GM19043 (cell line): Measurements from ENCODE around the gene AGXT.

Source experiments
- ATAC-seq: cut with Tn5 transposase; IDR thresholded peaks from one replicate; pipeline ENCODE4 v1.9.1; 2021; ENCODE audit warnings: low read depth; ENCODE audit not compliant: unreplicated experiment

The AGXT gene

GRCh38 chr2:240896394-240896793 lies 27.8 kb downstream of the AGXT start:
- no peak for ATAC-seq

- no peak for ATAC-seq
Measured at GRCh38 chr2:240896871-240897692, 28.5 kb downstream of the AGXT start.

DNA sequence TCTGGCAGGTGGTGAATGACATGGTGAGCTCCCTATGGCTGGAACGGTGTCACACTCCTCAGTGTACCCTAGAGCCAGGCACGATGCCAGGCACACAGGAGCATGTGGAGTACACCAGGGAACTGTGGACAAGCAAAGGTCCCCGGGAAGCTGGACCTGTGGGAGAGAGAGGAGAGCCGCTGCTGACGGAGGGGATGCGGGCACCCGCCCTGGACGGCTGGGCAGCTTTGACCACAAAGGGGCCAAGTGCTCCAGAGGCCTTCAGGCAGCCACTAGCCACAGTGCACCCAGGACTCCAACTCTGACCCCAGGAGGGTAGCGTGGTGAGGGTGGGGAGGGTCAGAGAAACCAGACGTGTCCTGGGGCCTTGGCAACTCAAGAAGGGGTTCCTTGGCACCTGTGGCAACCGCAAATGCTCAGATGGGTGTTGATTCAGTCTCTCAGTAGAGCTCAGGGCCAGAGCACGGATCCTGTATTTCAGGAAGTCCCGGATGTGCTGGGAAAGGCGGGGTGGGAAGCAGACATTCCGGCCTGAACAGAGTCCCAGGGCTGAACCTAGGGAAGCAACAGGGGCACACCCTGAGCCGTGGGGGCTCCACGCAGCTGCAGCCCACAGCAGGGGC lies 29.6 kb downstream of the AGXT start:
- no peak for ATAC-seq

DNA sequence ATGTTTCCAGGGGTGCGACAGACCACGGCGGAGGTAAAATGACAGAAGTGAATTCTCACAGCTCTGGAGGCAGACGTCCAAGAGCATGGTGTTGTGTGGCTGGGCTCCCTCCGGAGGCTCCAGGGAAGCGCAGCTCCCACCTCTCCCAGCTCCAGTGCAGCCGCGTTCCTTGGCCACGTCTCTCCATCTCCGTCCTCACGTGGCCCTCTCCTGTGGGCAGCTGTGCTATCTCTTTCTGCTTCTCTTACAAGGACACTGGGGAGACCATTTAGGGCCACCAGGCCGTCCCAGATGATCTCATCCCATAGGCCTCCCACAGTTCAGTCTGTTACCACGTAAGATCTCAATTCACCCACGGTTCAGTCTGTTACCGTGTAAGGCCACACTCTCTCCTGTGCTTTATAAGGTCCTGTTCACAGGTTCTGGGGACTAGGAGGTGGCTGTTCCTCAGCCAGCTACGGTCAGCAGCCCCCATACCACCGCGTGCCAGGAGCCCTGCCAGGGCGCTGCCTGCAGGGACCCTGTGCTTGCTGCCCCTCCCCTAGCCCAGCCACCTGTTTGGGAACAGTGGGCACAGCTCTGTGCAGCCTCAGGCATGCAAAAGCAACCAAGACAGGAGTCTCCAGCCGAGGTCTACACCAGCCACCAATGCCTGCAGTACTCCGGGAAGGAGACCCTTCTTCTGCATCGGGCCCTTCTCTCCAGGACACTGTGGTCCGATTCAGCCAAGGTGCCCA lies 30.3 kb downstream of the AGXT start:
- ATAC-seq: no peak

DNA sequence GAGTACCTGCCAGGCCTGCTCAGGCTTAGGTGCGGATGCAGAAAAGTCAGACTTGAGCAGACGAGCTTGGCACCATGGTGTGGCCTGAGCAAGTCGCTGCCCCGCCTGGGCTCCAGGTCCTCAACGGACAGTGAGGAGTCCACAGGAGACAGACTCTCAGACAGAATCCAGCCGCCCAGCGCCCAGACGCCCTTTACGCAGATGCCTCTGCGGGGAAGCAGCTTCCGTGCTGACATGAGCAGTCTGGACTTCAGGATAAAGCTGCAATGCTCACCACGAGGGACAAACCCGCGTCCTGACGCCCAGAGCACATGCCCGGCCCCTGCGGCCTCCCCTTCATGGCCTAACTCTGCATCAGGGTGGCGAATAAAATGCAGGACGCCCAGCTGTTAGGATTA lies 30.8 kb downstream of the AGXT start:
- ATAC-seq: no peak

GRCh38 chr2:240900141-240900860 lies 31.7 kb downstream of the AGXT start:
- ATAC-seq: no peak

GRCh38 chr2:240901986-240902614 lies 33.5 kb downstream of the AGXT start:
- ATAC-seq: no peak

- no peak for ATAC-seq
Measured at GRCh38 chr2:240902615-240903041, 34.0 kb downstream of the AGXT start.

DNA sequence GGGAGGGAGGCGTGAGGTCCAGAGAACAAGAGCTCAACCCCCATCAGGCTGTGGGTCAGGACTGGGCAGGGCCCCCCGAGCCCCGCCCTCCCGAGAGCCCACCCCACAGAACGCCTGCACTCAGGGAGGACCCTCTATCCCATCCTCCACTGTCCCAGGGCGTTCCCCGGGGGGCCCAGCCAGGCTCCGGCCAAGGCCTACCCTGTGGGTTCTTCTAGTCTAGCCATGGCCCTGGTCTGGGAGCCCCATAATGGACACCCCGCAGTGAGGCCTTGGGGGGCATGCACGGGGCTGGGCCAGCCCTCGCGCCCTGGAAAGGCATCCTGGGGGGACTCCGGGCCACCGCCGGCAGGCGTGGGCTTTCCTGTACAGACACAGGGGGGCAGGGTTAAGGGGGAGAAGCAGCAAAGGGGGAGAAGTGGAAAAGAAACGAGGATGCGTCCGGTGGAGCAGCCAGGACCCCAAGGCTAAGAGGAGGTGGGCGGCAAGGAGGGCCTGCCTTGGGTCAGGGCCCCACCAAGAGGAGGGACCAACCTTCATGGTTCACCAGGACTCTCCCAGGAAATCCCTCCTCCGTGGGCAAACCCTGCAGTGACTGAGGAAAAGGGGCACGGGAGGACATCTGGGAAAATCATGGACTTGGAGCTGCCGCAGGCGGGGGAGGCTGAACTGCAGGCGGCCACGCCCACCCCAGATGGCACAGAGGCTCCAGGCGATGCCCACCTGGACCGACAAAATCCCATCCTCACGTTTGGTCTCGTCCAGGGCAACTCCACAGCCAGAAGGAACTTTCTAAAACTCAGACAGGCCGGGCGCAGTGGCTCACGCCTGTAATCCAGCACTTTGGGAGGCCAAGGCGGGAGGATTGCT lies 34.8 kb downstream of the AGXT start:
- no peak for ATAC-seq

GRCh38 chr2:240904216-240905175 lies 35.9 kb downstream of the AGXT start:
- ATAC-seq: no peak

GRCh38 chr2:240905176-240905781 lies 36.7 kb downstream of the AGXT start:
- no peak for ATAC-seq

DNA sequence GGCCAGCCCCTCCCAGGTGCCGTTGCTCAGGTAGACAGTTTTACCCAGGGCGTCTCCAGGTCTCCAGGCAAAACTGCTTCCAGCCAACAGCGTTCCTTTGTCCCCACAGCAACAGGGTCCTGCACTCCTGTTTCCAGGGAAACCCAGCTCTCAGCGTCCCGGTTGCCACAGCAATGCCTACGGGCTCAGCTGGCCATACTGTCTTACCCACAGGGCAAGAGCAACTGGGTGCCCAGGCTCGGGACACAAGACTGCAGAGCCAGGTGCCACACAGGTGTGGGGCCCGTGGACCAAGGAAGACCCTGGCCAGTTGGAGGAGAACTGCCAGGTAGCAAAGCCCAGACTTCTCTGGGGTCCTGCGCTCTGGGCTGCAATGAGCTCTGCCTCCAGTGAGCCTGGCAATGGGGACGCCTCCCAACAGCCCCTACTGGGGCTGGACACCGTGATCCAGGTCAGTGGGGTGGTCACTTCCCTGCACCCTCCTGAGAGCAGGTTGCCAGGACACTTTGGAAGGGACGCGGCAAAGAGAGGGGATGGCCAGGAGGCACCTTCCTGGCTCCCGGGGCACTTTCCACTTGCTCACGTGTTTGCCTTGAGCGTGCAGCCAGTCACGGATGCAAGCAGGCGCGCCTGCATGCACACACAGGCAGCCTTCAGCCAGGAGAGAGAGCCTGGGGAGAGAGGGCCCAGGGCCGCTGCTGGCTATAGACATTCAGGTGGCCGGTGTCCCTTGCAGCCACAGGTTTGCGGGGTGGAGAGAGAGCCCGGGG lies 37.7 kb downstream of the AGXT start, which contains the start of gene CROCC2:
Gene CROCC2 (plus strand): TSS at position 196 of the 770 bp plus-strand sequence. CDS start 178 bp downstream, at position 374.
- no peak for ATAC-seq

GRCh38 chr2:240906911-240907590 lies 38.4 kb downstream of the AGXT start:
- no peak for ATAC-seq

DNA sequence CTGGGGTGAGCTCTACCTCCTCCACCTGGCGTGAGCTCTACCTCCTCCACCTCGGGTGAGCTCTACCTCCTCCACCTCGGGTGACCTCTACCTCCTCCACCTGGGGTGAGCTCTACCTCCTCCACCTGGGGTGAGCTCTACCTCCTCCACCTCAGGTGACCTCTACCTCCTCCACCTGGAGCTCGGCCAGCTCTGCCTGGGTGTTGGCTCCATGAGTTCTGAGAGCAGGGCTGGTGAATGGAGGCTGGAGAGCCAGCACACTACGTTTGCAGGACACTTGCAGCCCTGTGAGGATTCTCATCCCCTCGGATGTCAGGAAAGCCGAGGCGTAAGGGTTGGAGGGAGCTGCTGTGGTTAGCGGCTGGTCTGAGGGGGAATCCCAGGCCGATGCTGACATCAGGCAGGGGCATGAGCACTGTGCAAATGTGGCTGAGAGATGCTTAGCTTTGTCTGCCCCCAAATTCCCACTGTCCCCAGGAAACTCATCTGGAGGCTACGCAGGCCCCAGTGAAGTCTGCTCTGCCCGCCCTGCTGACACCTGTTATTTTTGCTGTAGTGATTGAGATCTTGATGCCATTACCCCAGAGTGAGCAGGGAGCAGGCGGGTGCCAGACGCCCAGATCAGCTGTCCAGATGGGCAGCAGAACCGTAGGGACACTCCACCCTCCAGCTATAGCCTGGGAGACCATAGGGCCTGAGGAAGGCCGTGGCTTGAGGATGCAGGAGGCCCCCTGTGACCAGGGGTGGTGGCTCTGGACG lies 40.8 kb downstream of the AGXT start:
- no peak for ATAC-seq

DNA sequence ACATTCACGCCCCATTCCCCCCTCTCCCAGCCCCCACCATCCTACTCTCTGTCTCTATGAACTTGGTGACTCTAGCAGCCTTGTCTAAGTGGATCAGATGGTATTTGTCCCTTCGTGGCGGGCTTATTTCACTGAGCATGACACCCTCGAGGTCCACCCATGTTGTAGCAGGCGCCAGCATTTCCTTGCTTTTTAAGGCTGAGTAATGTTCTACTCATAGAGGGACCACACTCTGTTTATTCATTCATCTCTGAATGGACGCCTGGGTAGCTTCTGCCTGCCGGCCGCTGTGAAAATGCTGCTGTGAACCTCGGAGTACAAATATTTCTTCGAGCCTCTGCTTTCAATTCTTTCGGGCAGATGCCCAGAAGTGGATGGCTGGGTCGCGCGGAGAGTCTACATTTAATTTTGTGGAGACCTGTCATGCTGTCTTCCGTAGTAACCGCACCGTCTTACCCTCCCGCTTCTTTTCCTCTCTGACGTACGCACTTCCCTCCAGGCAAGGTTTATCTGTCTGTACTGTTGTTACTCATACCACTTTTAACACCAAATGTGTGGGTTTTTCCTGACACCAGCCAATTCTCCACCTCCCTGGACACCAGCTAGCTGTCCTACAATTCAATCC lies 43.1 kb downstream of the AGXT start:
- no peak for ATAC-seq
